Bronchial smooth muscle cell (primary cell): Measurements from ENCODE around the gene SCARF1. TPM values are rescaled to one million over a fixed set of nuclear protein-coding genes. Genes with fewer than 3 reads are reported as not detected.

ENCODE experiments used
- total RNA-seq: library from RNA; depleted of rRNA; stranded (reverse); fragments of >200 nt; gene quantifications from 2 replicates; pipeline ENCODE4 v1.2.1, GENCODE V29; 2014

Gene SCARF1
- 0.86 and 1.3 TPM in 2 replicates for total RNA-seq

DNA sequence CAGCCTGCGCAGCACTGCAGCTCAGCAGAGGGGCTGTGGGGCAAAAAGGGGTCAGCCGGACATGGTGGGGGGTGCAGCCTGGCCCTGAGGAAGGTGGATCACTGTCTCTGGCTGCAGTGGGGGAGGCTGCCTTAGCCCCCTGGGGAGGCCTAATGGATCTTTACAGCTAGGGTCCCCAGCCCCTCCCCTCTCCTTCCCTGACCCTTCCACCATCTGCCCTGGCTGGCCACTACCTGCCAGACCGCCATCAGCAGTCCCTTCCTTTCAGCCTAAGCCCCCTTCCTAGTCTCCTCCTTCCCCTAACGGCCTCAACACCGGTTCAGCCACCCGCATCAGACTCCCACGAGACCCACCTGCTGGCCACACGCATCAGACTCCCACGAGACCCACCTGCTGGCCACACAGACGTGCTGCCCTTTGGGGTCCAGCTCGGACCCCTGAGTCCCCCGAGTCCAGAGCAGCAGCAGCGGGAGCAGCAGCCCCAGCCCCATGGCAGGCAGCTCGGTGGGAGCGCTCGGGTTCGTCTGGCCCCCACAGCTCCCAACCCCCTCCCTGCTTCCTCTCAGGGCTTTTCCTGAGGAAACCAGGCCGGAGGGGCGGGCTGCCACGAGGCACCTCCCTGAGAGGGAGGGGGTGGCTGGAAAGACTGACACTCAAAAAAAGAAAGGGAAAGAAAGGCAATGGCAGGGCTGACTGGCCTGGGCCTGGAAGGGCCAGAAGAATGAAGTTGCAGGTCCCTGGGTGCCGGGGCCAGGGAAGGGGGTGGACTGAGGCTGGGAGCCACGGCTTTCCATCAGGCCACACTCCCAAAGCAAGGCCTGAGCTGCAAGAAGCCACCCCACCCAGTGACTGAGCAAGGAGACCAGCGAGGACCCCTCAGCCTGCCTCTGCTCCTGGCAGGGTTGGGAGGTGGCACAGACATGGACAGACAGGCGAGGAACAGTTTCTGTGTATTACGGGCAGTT is at the start of gene SCARF1:
Gene SCARF1, minus strand, starts transcription at position 526 of the 965 bp plus-strand sequence. Its CDS starts 35 bp downstream, at position 491.

GRCh38 chr17:1684378-1685189 is 39.1 kb upstream of the SCARF1 start, which contains the start of gene PRPF8:
Gene PRPF8, minus strand, starts transcription at chr17:1684867. Its CDS starts 296 bp downstream, at chr17:1684571.

GRCh38 chr17:1649844-1650501 is 4.4 kb upstream of the SCARF1 start, which contains the start of gene RILP:
Gene RILP, minus strand, starts transcription at chr17:1649866. Its CDS starts 62 bp downstream, at chr17:1649804.

DNA sequence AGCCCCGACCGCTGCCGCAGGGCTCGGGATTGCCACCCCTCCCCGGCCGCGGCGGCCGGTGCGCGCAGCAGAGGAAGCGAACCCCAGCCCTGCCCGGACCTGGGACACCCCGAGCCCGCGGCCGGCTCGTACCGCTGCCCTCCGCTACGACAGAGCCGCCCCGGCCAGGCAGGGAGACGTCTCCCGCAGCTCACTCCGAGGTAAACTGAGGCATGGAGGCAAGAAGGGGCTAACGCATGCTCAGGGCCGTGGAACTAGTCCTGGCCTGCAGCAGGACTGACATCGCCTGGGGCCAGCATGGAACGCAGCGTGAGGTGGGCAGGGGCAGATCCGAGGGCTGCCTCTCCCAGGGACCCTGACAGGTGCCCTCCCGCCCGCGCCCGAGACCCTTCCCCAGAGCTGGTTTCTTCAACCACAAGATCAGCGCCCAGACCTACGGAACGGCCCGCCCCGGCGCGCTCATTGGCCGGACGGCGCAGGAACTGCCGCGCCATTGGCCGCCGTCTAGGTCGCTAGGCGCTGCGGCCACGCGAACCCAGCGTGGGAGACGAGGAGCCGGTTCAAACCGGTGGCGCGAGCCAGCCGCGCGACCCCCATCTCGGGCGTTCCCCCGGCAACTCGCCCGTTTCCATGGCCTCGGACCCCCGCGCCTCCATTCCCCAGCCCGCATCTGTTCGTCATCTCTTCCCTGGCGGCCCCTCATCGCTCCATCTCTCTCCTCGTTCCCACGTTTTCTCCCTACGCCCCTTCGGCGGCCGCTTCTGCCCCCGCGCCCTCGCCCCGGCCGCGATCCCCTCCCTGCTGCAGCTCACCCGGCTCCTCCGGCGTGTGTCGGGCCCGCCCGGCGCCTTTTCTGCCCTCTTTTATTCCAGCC is 17.3 kb downstream of the SCARF1 start, which contains the start of gene SLC43A2:
Gene SLC43A2, minus strand, starts transcription at position 853 of the 874 bp plus-strand sequence. CDS start 960 bp downstream, outside the sequence.

Other genes with a start within 250 kb of the SCARF1 start
- 323 and 358 TPM in 2 replicates for gene YWHAE, start 245.5 kb downstream of the SCARF1 start, total RNA-seq
- 88.4 and 90.8 TPM in 2 replicates for gene CRK, start 189.5 kb downstream of the SCARF1 start, total RNA-seq
- 115 and 135 TPM in 2 replicates for gene MYO1C, start 153.0 kb downstream of the SCARF1 start, total RNA-seq
- 23.8 and 27.7 TPM in 2 replicates for gene INPP5K, start 129.1 kb downstream of the SCARF1 start, total RNA-seq
- 8.7 and 15.0 TPM in 2 replicates for gene PITPNA, start 82.9 kb downstream of the SCARF1 start, total RNA-seq
- gene SLC43A2, start 16.9 kb downstream of the SCARF1 start, total RNA-seq, result 6.1 and 7.0 TPM in 2 replicates
- gene RILP, start 4.1 kb upstream of the SCARF1 start, total RNA-seq, result 11.3 and 16.9 TPM in 2 replicates
- gene PRPF8, start 39.1 kb upstream of the SCARF1 start, total RNA-seq, result 82.7 and 88.9 TPM in 2 replicates
- 5.2 and 8.7 TPM in 2 replicates for gene TLCD2, start 64.6 kb upstream of the SCARF1 start, total RNA-seq
- 27.6 and 34.3 TPM in 2 replicates for gene WDR81, start 79.0 kb upstream of the SCARF1 start, total RNA-seq
- 0.17 TPM in 1 of 2 replicates, not detected in the other for gene SERPINF2, start 97.1 kb upstream of the SCARF1 start, total RNA-seq
- 224 and 440 TPM in 2 replicates for gene SERPINF1, start 116.3 kb upstream of the SCARF1 start, total RNA-seq
- gene SMYD4, start 184.2 kb upstream of the SCARF1 start, total RNA-seq, result 6.3 and 8.7 TPM in 2 replicates
- 27.3 and 36.9 TPM in 2 replicates for gene RPA1, start 184.3 kb upstream of the SCARF1 start, total RNA-seq